K562 (cell line): ENCODE results near the gene MRRF. TPM values are rescaled to one million over a fixed set of nuclear protein-coding genes. Genes with fewer than 3 reads are reported as not detected.

Source experiments
- DACH1 ChIP-seq: fragments of 450-650 bp; IDR thresholded peaks from 2 replicates; pipeline ENCODE4 v1.6.1; 2018; ENCODE audit not compliant: partially characterized antibody
- E2F3 ChIP-seq: fragments of 250-450 bp; sonication (Bioruptor Pico); IDR thresholded peaks from 2 replicates; pipeline ENCODE4 v1.4.0; 2020; ENCODE audit warnings: mild to moderate bottlenecking
- ESRRB ChIP-seq: fragments of 250-450 bp; sonication (Bioruptor Pico); IDR thresholded peaks from 2 replicates; pipeline ENCODE4 v1.5.0; 2020; ENCODE audit warnings: mild to moderate bottlenecking, moderate library complexity, borderline replicate concordance
- FOSL1 ChIP-seq: fragments of 200-800 bp; sonication (Bioruptor generic); conservative IDR thresholded peaks from 2 replicates; pipeline ENCODE4 v1.6.1; 2016; ENCODE audit warnings: missing genetic modification characterization, missing compliant biosample characterization
- GABPB2 ChIP-seq: fragments of 250-450 bp; sonication (Bioruptor Pico); conservative IDR thresholded peaks from 2 replicates; pipeline ENCODE4 v1.5.1; 2021; ENCODE audit warnings: mild to moderate bottlenecking
- HIVEP1 ChIP-seq: fragments of 250-450 bp; sonication (Bioruptor Pico); IDR thresholded peaks from 2 replicates; pipeline ENCODE4 v1.4.0; 2020; ENCODE audit warnings: mild to moderate bottlenecking
- L3MBTL2 ChIP-seq: fragments of 450-650 bp; IDR thresholded peaks from 2 replicates; pipeline ENCODE4 v1.6.1; 2016; ENCODE audit warnings: mild to moderate bottlenecking, moderate library complexity
- MAFK ChIP-seq: IDR thresholded peaks from 2 replicates; pipeline ENCODE4 v1.6.1; 2011; ENCODE audit warnings: low read length, improper control_type of control experiment
- PHF8 ChIP-seq: fragments of 200-600 bp; sonication (generic); IDR thresholded peaks from 2 replicates; pipeline ENCODE4 v1.6.1; 2012; ENCODE audit warnings: mixed run types, mild to moderate bottlenecking, inconsistent platforms, low read length, moderate library complexity, borderline replicate concordance
- PRDM10 ChIP-seq: fragments of 450-650 bp; IDR thresholded peaks from 2 replicates; pipeline ENCODE4 v1.6.1; 2018; ENCODE audit not compliant: partially characterized antibody
- THRB ChIP-seq: fragments of 450-650 bp; formaldehyde crosslinking; conservative IDR thresholded peaks from 2 replicates; pipeline ENCODE4 v1.4.0; 2022; ENCODE audit warnings: mild to moderate bottlenecking, missing genetic modification characterization
- ZBTB1 ChIP-seq: sonication (generic); formaldehyde crosslinking; IDR thresholded peaks from 2 replicates; pipeline ENCODE4 v1.8.1; 2023; ENCODE audit warnings: missing genetic modification reagents, low read depth, mild to moderate bottlenecking, borderline replicate concordance
- ZNF280A ChIP-seq: fragments of 450-650 bp; IDR thresholded peaks from 2 replicates; pipeline ENCODE4 v1.6.1; 2018; ENCODE audit warnings: mild to moderate bottlenecking, low read depth; ENCODE audit not compliant: partially characterized antibody
- ZNF589 ChIP-seq: fragments of 200-800 bp; sonication (Bioruptor generic); IDR thresholded peaks from 2 replicates; pipeline ENCODE4 v1.6.1; 2016; ENCODE audit warnings: low read depth, missing genetic modification characterization, missing compliant biosample characterization
- ZNF707 ChIP-seq: fragments of 250-450 bp; sonication (Bioruptor Pico); conservative IDR thresholded peaks from 2 replicates; pipeline ENCODE4 v1.8.0; 2022; ENCODE audit warnings: inconsistent platforms, mild to moderate bottlenecking, moderate library complexity
- polyA plus RNA-seq, 8 experiments: library from polyadenylated mRNA; depleted of rRNA in 4 of 8; stranded (reverse) in 5 of 8; unstranded in 3 of 8; fragments of >200 nt; fragmentation: Nextera tagmentation in 2 of 8; fragmentation: Illumina TruSeq in 1 of 8; extraction: Ambion mirVana in 2 of 8; extraction: Trizol in 1 of 8; gene quantifications; 2 replicates each; pipeline versions ENCODE4 v1.2.1 to v1.2.3, GENCODE V29; 2011 to 2014; ENCODE audit warnings: inconsistent platforms in 1 of 8, missing spikeins in 1 of 8
- total RNA-seq, 7 experiments: library from RNA; depleted of rRNA in 6 of 7; stranded (reverse); fragments of >200 nt in 6 of 7; fragmentation: Illumina TruSeq in 2 of 7; extraction: Trizol in 2 of 7; gene quantifications; 2 replicates each; pipeline versions ENCODE4 v1.2.1 to v1.2.3, GENCODE V29; 2011 to 2021; ENCODE audit warnings: low replicate concordance in 1 of 7
- TF ChIP-seq, protein P1 (sequence below): sonication (generic); formaldehyde crosslinking; IDR thresholded peaks from 2 replicates; pipeline ENCODE4 v1.8.1; 2023; ENCODE audit warnings: missing genetic modification reagents, mild to moderate bottlenecking, borderline replicate concordance

The MRRF gene
- total and polyA plus RNA-seq, 9 of the 15 experiments (the other 6 are each of a cell fraction or from before 2014, with no cell fraction given): 55.0 to 105 (median 81.2) TPM

- TF ChIP-seq PRDM10 (no peak), GABPB2 (no peak), FOSL1 (tag) (no peak), THRB (no peak), ZBTB1 (CRISPR knock-in tag) (no peak), DACH1 (no peak), ZNF589 (CRISPR knock-in tag) (no peak), ZNF280A (no peak), L3MBTL2 (no peak), PHF8 (no peak), E2F3 (CRISPR knock-in tag) (no peak), HIVEP1 (CRISPR knock-in tag) (no peak), ESRRB (CRISPR knock-in tag) (0 out of 2 replicates have a peak, but pooled peaks have one; percentile 23), ZNF707 (no peak), MAFK (no peak)
- TF ChIP-seq, protein P1, sequence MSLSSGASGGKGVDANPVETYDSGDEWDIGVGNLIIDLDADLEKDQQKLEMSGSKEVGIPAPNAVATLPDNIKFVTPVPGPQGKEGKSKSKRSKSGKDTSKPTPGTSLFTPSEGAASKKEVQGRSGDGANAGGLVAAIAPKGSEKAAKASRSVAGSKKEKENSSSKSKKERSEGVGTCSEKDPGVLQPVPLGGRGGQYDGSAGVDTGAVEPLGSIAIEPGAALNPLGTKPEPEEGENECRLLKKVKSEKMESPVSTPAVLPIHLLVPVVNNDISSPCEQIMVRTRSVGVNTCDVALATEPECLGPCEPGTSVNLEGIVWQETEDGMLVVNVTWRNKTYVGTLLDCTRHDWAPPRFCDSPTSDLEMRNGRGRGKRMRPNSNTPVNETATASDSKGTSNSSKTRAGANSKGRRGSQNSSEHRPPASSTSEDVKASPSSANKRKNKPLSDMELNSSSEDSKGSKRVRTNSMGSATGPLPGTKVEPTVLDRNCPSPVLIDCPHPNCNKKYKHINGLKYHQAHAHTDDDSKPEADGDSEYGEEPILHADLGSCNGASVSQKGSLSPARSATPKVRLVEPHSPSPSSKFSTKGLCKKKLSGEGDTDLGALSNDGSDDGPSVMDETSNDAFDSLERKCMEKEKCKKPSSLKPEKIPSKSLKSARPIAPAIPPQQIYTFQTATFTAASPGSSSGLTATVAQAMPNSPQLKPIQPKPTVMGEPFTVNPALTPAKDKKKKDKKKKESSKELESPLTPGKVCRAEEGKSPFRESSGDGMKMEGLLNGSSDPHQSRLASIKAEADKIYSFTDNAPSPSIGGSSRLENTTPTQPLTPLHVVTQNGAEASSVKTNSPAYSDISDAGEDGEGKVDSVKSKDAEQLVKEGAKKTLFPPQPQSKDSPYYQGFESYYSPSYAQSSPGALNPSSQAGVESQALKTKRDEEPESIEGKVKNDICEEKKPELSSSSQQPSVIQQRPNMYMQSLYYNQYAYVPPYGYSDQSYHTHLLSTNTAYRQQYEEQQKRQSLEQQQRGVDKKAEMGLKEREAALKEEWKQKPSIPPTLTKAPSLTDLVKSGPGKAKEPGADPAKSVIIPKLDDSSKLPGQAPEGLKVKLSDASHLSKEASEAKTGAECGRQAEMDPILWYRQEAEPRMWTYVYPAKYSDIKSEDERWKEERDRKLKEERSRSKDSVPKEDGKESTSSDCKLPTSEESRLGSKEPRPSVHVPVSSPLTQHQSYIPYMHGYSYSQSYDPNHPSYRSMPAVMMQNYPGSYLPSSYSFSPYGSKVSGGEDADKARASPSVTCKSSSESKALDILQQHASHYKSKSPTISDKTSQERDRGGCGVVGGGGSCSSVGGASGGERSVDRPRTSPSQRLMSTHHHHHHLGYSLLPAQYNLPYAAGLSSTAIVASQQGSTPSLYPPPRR (CRISPR knock-in tag): no peak
These were observed 650 bp downstream of the MRRF start (continued) for GRCh38 chr9:122265149-122265915.
